HG02571 (cell line): ENCODE results near the gene SNX3.
"Not testable (repeated sequence)": the region's sequence is repeated elsewhere in the genome, so short reads cannot be mapped to it uniquely, and the experiment has no call there.

ENCODE experiments used
- ATAC-seq: cut with Tn5 transposase; IDR thresholded peaks from one replicate; pipeline ENCODE4 v1.9.1; 2021; ENCODE audit warnings: mild to moderate bottlenecking, moderate library complexity; ENCODE audit not compliant: unreplicated experiment

Gene SNX3

DNA sequence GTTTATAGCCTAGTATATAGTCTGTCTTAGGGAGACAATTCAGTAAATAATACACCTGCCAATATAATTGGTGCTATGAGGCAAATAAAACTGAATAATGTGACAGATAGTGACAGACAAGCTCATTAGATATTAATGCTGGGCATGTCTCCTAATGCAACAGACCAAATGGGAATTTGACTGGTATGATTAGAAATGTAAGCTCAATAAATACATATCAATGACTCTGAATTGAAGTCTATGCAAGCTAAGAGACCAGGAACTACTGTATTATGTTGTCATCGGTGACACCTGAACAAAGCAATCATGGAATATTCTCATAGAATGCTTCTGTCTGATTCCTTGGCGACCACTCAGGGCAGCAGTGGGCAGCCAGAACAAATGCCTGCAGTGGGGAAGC is 2.5 kb upstream of the SNX3 start:
- no peak for ATAC-seq

GRCh38 chr6:108260126-108260808 is 573 bp downstream of the SNX3 start:
- ATAC-seq = no peak

DNA sequence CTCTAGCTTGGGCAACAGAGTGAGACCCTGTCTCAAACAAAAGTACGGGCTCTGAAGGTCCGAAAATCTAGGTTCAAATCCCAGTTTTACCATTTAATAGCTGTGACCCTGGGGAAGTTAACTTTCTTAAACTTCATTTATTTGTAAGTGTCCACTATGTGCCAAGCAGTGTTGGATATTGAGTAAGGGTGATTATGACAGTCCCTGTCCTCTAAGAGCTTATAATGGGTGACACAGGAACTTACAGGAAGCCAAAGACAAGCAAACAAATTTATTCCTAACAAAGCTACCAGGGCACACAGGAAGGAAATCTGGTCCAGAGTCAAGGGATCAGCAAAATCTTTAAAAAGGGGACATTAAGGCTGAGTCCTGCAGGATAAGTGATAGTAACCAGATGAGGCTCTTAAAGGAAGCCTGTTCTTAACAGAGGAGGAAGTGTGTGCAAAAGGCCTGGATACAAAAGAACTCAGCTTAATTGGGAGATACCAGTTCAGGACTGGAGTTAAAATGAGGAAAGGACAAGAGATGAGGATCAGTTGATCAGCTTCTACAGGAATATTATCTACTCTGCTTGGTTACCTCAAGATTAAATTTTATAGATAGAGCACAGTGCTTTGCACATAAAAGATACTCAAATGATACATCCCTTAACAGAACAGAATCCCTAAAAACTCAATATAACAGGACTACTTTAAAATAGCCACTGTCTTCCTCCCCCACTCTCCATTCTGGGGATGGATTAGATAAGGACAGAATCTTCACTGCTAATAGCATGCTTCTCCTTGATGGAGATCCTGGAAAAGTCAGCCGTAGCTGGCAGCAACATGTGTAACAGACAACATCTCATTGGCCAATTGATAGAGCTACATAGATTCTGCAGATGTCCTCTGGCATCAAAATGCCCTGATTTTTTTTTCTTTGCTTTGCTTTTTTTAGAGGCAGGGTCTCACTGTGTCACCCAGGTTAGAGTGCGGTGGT is 6.1 kb downstream of the SNX3 start:
- no peak for ATAC-seq

DNA sequence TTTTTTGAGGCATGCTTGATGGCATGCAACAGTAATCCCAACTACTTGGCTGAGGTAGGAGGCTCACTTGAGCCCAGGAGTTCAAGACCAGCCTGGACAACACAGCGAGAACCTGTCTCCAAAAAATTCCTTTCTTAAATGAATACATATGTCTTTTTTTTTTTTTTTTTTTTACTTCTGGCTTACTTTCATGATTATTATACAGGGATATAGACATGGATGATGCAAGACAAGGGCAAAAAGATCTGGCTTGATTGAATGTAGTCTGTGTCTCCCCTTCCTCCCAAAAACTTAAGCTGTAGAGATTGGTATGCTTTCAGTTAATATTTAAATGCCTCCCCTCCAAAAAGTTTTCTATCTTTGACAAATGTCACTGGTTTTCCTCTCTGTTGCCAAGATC is 7.6 kb downstream of the SNX3 start:
- ATAC-seq = no peak

DNA sequence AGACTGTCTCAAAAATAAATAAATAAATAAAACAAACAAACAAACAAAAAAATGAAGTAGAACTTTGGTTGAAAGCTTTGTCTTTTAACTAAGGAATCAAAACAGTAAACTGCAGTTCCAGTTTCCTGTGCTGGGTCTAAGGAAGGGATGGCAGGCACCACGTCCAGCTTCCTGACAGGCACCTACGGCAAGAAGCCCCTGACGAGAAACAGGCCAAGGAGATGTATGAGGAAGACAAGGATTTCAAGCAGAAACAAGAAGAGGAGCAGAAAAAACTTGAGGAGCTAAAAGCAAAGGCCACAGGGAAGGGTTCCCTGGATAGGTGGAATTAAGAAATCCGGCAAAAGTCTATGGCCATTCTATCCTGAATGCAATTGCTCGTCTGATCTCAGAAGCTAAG is 8.8 kb downstream of the SNX3 start:
- no peak for ATAC-seq

DNA sequence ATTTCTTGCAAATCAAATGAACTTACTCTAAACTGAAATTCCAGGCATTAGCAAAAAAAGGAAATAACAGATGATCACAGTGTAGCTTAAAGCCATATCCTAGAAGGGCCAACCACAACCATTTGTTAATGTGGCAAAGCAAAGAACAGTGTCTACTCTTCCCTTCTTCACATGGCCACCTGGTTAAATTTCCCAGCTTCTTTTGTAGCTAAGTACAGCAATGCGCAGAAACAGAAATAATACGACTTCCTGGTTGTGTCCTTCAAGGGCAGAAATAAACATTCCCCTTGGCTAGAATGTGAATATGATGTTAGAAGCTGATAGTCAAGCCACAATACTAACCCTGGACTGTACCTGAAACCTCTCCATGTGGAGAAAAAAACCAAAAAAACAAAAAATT is 9.6 kb downstream of the SNX3 start:
- ATAC-seq = no peak

DNA sequence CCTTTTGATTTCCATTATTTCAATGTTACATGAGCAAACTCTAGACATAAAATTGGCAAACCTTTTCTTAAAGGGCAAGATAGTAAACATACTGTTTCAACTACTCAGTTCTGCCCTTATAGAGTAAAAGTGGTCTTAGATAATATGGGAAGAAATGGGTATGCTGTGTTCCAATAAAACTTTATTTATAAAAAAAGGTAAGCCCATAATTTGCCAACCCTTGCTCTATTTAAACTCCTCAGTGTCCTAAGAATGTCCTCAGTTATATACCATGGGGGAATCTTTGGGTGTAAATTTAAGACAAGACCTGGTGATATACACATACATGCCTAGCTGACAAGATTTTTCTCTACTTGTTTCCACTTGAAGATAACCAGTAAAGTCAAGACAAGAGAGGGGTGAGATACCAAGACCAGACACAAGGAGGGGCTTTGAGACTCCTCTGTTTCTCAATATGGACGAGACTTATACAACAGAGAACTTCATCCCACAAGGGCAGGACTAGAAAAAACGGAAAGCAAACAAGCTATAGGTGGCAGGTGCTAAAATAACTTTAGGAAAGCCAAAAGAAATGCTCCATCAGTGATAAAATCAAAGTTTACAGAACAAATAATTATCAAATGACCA is 10.5 kb downstream of the SNX3 start:
- ATAC-seq = no peak

DNA sequence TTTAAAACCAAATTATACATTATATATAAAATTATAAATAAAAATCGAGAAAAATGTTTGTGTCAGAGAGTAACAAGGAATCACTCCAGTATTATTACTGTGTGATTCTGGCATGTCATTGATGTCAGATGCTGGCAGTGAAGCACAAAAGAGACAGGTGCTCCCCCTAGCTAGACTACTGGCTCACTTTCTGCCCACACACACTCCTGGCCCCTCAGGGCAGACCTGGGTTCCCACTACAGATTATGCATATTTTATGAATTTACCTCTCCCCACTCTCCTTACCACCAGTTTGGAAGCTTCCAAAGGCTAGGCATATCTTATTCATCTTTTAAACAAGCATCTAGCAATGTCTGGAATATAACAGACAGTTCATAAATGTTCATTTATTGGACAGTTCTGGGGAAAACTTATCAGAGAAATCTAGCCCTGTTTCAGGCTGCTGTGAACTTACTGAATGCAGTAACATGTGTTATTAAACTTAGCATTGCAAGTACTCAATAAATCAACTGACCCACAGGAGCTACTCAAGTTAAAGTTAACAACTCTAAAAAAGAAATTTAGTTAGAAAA is 12.8 kb downstream of the SNX3 start:
- ATAC-seq = no peak

DNA sequence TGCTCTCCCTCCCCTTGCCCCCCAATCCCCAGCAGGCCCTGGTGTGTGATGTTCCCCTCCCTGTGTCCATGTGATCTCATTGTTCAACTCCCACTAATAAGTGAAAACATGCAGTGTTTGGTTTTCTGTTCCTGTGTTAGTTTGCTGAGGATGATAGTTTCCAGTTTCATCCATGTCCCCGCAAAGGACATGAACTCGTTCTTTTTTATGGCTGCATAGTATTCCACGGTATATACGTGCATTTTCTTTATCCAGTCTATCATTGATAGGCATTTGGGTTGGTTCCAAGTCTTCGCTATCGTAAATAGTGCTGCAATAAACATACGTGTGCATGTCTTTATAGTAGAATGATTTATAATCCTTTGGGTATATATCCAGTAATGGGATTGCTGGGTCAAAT is 15.7 kb downstream of the SNX3 start:
- not testable (repeated sequence) for ATAC-seq

GRCh38 chr6:108243836-108244235 is 17.0 kb downstream of the SNX3 start:
- ATAC-seq = no peak

DNA sequence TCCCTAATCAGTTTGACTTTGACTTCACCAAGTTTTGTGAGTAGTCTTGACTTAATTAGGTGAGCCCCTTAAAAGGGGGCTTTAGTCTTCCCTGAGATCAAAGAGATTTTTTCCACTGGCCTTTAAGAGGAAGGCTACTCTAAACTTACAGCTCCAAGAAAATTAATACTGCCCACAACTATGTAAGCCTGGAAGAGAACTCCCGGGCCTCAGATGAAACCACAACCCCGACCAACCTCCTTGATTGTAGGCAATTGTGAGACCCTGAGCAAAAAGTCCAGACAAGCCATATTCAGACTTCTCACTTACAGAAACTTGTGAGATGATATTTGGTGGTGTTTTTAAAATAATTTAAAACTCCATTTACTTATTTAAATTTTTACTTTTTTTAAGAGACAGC is 18.1 kb downstream of the SNX3 start:
- no peak for ATAC-seq

GRCh38 chr6:108242259-108242658 is 18.6 kb downstream of the SNX3 start:
- no peak for ATAC-seq

DNA sequence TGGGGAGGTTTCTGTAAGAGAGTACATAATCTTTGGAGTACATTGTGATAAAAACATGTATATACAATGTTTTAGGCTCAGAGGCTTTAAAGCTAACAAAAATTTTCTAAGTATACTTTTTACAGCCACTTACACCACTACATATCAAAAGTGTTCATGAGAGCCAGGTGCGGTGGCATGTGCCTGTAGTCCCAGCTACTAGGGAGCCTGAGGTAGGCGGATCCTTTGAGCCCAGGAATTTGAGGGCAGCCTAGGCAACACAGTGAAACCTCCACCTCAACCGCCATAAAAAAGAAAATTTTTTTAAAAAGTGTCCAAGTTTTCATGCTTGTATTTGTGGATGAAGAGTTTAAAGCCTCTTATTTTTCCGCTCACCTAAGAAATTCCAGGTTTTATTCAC is 22.5 kb downstream of the SNX3 start:
- ATAC-seq = no peak

DNA sequence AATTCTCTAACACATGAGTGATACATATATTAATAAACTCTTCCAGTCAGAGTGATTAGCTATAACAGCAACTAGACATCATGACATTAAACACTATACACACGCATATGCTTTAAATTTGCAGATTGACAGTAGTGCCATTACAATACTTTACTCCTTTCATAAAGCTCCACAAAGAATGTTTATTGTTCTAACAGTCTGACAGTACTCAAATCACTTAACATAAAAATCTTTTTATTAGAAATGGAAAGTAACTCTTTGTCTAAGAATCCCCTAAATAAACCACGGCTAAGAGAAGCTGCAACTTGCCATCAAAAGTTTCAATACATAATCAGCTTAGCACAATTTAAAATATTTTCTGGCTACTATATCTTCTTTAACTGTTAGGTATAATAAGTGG is 24.0 kb downstream of the SNX3 start:
- no peak for ATAC-seq

GRCh38 chr6:108235127-108235526 is 25.7 kb downstream of the SNX3 start:
- ATAC-seq = no peak

DNA sequence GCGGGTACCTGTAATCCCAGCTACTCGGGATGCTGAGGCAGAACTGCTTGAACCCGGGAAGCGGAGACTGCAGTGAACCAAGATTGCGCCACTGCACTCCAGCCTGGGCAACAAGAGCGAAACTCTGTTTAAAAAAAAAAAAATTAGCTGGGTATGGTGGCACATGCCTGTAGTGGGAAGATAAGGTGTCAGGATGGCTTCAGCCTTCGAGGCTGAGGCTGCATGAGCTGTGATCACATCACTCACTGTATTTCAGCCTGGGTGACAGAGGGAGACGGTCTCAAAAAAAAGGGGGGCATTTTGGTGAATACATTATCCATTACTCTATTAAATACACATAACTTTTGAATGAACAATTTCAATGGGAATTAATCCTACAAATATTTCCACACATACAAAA is 32.4 kb downstream of the SNX3 start:
- ATAC-seq = no peak

- no peak for ATAC-seq
Observed at GRCh38 chr6:108227290-108227689, 33.5 kb downstream of the SNX3 start.

DNA sequence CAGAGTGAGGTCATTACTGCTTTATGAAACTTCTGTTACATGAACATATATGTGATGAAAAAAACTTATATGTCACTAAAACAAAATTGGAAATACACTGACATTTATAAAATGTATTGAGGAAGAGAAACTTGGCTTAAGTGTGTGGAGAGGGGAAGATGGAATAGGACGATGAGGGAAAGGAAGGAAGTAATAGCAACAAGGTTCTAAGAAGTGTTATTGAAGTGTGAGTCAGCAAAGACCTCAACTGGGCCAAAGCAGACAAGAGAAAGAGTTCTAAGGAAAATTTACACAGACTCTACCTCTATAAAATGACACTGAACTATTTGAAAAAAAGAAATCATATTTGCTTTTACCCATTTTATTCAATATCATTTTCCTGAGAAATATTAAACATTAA is 38.3 kb downstream of the SNX3 start:
- no peak for ATAC-seq

DNA sequence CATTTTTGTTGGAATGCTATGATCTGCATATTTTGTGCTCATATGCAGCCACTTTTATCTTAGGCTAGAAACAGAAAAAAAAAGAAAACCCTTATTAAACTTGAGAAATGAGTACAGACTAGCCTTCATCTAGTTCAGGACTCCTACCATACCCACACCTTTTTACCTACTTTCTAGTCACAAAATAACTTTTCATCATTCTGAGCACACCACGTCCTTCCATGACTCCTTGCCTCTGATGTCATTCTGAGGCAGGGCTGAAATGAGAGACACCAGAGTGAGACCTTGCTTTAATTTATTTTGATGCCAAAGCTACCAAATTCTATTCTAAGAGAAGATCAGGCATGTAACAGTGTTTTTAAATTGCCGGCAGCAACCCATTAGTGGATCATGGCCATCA is 38.8 kb downstream of the SNX3 start:
- no peak for ATAC-seq

GRCh38 chr6:108211671-108212070 is 49.2 kb downstream of the SNX3 start:
- no peak for ATAC-seq

DNA sequence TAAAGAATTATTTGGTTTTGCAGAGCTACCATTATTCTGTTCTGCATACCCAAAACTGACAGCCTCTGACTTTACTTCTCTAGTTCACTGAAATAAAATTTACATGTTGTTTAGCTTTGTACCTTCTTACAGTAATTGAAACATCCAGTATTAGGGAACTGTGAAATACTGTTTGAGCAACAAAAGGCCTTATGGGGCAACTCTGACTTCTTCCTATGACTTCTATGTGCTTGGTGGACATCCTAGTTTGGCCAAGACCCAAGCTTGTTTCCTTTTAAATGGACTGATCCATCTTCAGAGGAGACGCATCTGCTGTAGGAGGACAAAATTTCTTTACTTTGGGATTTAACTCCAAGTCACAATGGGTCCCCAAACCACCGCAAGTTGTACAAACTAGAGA is 50.3 kb downstream of the SNX3 start:
- no peak for ATAC-seq
